Thymus (tissue), 14 donors: Measurements from ENCODE around the gene ATAD5. TPM values are rescaled to one million over a fixed set of nuclear protein-coding genes. Genes with fewer than 3 reads are reported as not detected.
A peak's percentile ranks its signal among the peaks of the same experiment; 100 is the strongest.

ENCODE experiments used
- DNase-seq, 9 donors: peaks; one replicate each; pipeline ENCODE4 v3.0.0-alpha.2; 2013; ENCODE audit warnings: low spot score in 9 of 9, low read depth in 6 of 9, missing footprints in 1 of 9
- H3K27ac ChIP-seq, 2 donors: one replicate each; pipeline ENCODE4 v1.5.1; 2013; ENCODE audit warnings: control low read depth in 1 of 2, low read depth in 1 of 2, low read length in 1 of 2, mild to moderate bottlenecking in 1 of 2, moderate library complexity in 1 of 2
- H3K27me3 ChIP-seq, 2 donors: one replicate each; pipeline ENCODE4 v1.5.1; 2013; ENCODE audit warnings: low read length in 1 of 2; ENCODE audit not compliant: control insufficient read depth in 2 of 2, insufficient read depth in 1 of 2
- H3K36me3 ChIP-seq, 2 donors: one replicate each; pipeline ENCODE4 v1.5.1; 2013; ENCODE audit warnings: low read length in 1 of 2, mild to moderate bottlenecking in 1 of 2, moderate library complexity in 1 of 2; ENCODE audit not compliant: control insufficient read depth in 2 of 2, insufficient read depth in 2 of 2
- H3K4me1 ChIP-seq, 2 donors: one replicate each; pipeline ENCODE4 v1.5.1; 2013; ENCODE audit warnings: low read length in 2 of 2; ENCODE audit not compliant: control insufficient read depth in 2 of 2, insufficient read depth in 2 of 2
- H3K4me3 ChIP-seq, 2 donors: one replicate each; pipeline ENCODE4 v1.5.1; 2013; ENCODE audit warnings: low read length in 2 of 2, control low read depth in 1 of 2, mild to moderate bottlenecking in 1 of 2
- H3K9me3 ChIP-seq, 2 donors: one replicate each; pipeline ENCODE4 v1.5.1; 2013; ENCODE audit warnings: low read length in 1 of 2, mild to moderate bottlenecking in 1 of 2; ENCODE audit not compliant: control insufficient read depth in 2 of 2, insufficient read depth in 1 of 2
- WGBS: extraction: QIAGEN DNeasy Blood & Tissue Kit; methylation state at CpG from one replicate; pipeline ENCODE4 v1.1.7; 2013; 5-methylcytosine and 5-hydroxymethylcytosine counted together
- long read RNA-seq, 10 donors: transcript quantifications; one replicate each; lab custom pipeline, GENCODE V29; 2026
- polyA plus RNA-seq: library from polyadenylated mRNA; stranded (reverse); fragments of 200-250 nt; gene quantifications from one replicate; pipeline ENCODE4 v1.2.3, GENCODE V29; 2013
- total RNA-seq: library from RNA; stranded (reverse); fragments of 120-200 nt; gene quantifications from one replicate; pipeline ENCODE4 v1.2.4, GENCODE V29; 2013
- donor health status: healthy.

ATAD5 gene, protein sequence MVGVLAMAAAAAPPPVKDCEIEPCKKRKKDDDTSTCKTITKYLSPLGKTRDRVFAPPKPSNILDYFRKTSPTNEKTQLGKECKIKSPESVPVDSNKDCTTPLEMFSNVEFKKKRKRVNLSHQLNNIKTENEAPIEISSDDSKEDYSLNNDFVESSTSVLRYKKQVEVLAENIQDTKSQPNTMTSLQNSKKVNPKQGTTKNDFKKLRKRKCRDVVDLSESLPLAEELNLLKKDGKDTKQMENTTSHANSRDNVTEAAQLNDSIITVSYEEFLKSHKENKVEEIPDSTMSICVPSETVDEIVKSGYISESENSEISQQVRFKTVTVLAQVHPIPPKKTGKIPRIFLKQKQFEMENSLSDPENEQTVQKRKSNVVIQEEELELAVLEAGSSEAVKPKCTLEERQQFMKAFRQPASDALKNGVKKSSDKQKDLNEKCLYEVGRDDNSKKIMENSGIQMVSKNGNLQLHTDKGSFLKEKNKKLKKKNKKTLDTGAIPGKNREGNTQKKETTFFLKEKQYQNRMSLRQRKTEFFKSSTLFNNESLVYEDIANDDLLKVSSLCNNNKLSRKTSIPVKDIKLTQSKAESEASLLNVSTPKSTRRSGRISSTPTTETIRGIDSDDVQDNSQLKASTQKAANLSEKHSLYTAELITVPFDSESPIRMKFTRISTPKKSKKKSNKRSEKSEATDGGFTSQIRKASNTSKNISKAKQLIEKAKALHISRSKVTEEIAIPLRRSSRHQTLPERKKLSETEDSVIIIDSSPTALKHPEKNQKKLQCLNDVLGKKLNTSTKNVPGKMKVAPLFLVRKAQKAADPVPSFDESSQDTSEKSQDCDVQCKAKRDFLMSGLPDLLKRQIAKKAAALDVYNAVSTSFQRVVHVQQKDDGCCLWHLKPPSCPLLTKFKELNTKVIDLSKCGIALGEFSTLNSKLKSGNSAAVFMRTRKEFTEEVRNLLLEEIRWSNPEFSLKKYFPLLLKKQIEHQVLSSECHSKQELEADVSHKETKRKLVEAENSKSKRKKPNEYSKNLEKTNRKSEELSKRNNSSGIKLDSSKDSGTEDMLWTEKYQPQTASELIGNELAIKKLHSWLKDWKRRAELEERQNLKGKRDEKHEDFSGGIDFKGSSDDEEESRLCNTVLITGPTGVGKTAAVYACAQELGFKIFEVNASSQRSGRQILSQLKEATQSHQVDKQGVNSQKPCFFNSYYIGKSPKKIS (N-terminal part only)
- total RNA-seq (9.3 TPM), polyA plus RNA-seq (1.1 TPM)
- long read RNA-seq, donor 1 = 0 reads
- long read RNA-seq, donor 2 = 0 reads
- long read RNA-seq, donor 3 = 0 reads
- long read RNA-seq, donor 4 = 0 reads
- long read RNA-seq, donor 5, partial matches to known transcripts = 5 of 23 reads
- long read RNA-seq, donor 5, other reads (novel, unspliced or antisense) = 18 of 23 reads
- long read RNA-seq, donor 6, partial matches to known transcripts = 0 of 7 reads
- long read RNA-seq, donor 6, other reads (novel, unspliced or antisense) = 7 of 7 reads
- long read RNA-seq, donor 7, partial matches to known transcripts = 10 of 10 reads
- long read RNA-seq, donor 7, other reads (novel, unspliced or antisense) = 0 of 10 reads
- long read RNA-seq, donor 8 = 0 reads
- long read RNA-seq, donor 9 = 0 reads
- long read RNA-seq, donor 10 = 0 reads

DNA sequence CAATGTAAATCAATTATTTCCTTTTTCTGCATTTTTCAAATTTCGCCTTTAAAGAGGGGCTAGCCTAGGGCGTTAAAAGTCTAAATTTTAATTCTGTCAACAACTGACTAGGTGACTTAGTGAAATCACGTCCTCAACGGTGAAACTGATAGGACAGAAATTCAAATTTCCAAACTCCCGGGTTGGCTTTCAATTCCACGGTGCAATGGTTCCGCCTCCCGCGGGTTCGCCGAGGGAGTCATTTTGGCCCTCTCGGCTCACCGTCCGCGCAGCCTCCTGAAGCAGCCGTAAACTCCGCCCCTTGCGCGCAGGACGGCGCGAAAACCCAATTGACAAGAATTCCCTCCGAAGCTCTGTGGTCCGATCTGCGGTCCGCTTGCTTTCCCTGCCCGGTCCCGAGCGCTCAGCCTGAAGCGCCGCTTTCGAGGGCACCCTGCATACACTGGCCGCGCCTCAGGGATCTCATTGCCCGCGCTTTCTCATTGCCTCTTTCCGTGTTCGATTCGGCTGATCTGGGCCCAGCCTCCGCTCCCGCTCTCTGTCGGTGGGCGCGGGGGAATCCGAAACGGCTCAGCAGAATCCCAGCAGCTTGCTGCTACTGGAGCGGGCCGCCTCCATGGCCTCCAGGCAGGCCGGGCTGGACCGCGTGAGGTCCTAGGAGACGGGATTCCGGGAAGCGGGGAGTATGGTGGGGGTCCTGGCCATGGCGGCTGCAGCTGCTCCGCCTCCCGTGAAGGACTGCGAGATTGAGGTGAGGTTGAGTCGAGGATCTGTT, at the start of gene ATAD5:
ATAD5 (plus strand) TSS at position 304 of the 775 bp plus-strand sequence; CDS start at position 686, 382 bp downstream.
- Histone ChIP-seq H3K27ac (peak within 1 kb of the TSS; percentile 27 to 61), H3K4me1 (peaks cover 8 to 12% of the 10 kb centered on the region in 2 donors), H3K9me3 (no peaks in the 10 kb centered on the region), H3K36me3 (peaks cover 0 to under 1% of the 10 kb centered on the region in 2 donors), H3K27me3 (no peaks in the 10 kb centered on the region), H3K4me3 (peak within 1 kb of the TSS; percentile 76 to 93)
- under 1% methylated on average over 59 of the region's 59 CpGs for WGBS
- peak; percentile 77 to 95 (median 85) for DNase-seq

DNA sequence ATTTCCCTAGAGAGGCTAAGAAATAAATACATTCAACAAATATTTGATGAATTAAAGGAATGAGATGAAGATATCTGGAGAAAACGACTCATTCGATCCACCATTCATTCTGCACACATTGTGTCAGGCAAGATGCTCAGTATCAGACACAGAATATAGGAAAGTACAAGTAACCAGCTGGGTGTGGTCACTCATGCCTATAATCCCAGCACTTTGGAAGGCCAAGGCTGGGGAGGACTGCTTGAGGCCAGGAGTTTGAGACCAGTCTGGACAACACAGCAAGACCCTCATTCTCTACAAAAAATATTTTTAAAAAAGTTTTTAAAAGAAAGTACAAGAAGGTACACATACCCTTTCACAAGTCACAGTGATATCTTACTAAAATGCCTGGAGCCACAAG, 49.6 kb upstream of the ATAD5 start:
- DNase-seq = no peak
- Histone ChIP-seq H3K4me1 (no peaks in the 10 kb centered on the region), H3K36me3 (peaks cover 27 to 64% of the 10 kb centered on the region in 2 donors), H3K4me3 (no peak overlapping the region), H3K27me3 (no peaks in the 10 kb centered on the region), H3K9me3 (no peaks in the 10 kb centered on the region), H3K27ac (no peak overlapping the region)
- 96% methylated on average over 2 of the region's 2 CpGs for WGBS

DNA sequence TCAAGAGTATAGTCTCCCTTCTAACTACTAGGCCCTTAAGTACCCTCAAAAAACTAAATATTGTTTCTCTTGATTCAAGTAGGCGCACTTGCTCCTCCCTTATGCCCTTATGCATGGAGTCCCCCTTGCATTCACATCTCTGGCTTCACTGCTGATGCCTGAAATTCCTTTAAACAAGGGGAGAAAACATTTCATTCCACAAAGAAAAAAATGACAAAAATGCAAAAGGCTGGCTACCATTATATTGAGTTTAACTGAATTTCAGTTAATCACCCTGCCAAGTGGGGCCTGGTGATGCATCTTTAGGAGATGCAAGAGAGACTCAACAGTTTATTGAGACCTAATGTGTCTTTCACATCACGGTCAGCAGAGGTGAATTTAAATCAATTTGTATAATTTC, 42.8 kb upstream of the ATAD5 start:
- H3K27ac ChIP-seq = no peak overlapping the region
- no peaks in the 10 kb centered on the region for H3K4me1 ChIP-seq
- no peaks in the 10 kb centered on the region for H3K27me3 ChIP-seq
- over 99% methylated on average over 2 of the region's 2 CpGs for WGBS
- H3K9me3 ChIP-seq = no peaks in the 10 kb centered on the region
- no peak for DNase-seq
- no peak overlapping the region for H3K4me3 ChIP-seq
- H3K36me3 ChIP-seq = peaks cover 40 to 87% of the 10 kb centered on the region in 2 donors

DNA sequence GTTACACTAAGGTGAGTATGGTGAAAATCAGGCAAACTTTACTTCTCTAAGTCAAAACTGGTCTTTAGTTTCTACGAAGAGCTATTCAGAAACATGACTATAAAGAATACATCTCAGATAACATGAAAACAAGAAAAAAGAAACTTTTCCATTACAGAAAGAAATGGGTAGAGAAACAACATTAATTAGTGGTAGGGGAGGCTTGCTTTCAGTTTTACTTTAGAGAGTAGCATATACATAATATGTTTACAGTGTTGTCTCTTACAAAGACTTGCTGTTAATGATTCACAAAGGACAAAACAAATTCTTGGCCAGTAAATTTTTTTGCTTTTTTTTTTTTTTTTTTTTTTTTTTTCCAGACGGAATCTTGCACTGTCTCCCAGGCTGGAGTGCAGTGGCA, 41.5 kb upstream of the ATAD5 start:
- over 99% methylated on average over 2 of the region's 2 CpGs for WGBS
- Histone ChIP-seq H3K27ac (no peak overlapping the region), H3K36me3 (peaks cover 39 to 81% of the 10 kb centered on the region in 2 donors), H3K9me3 (no peaks in the 10 kb centered on the region), H3K4me3 (no peak overlapping the region), H3K4me1 (no peaks in the 10 kb centered on the region), H3K27me3 (no peaks in the 10 kb centered on the region)
- no peak for DNase-seq

DNA sequence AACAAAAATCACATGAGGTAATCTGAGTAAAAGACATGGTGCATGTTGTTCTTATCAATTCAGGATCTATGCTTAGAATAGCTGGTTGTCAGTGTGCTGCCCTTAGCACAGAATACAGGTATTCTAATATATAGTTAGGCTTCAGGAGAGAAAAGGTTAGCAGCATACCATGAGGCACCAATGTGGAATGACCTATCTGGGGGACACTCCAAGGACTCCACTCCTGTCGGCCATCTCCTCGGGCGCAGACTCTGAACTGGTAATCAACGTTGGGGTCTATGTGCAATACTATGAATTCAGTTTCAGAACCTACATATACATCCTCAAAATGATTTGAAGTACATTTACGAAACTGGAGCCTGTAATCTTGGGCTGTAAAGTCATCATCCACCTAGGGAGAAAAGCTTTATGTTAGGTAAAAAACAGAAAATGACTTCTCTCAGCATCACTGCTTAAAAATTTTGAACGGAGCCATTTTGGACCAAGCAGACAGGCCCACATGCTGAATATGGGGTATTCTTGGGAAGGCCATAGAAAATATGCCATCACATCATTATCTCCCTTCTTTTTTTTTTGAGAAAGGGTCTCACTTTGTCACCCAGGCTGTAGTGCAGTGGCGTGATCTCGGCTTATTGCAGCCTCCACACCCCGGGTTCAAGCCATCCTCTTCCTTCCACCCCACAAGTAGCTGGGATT, 38.3 kb upstream of the ATAD5 start:
- Histone ChIP-seq H3K4me1 (no peaks in the 10 kb centered on the region), H3K27ac (no peak overlapping the region), H3K27me3 (no peaks in the 10 kb centered on the region), H3K4me3 (no peak overlapping the region), H3K36me3 (peaks cover 40 to 74% of the 10 kb centered on the region in 2 donors), H3K9me3 (no peaks in the 10 kb centered on the region)
- WGBS = 98% methylated on average over 9 of the region's 9 CpGs
- DNase-seq = no peak

DNA sequence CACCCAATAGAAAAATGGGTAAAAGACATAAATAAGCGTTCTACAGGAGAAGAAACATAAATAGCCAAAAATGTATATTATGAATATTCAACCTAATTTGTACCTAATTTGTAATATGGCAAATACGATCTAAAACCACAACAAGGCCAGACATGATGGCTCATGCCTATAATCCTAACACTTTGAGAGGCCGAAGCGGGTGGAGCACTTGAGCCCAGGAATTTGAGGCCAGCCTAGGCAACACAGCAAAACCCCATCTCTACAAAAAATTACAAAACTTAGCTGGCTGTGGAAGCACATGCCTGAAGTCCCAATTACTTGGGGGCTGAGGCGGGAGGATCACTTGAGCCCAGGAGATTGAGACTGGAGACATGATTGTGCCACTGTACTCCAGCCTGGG, 37.4 kb upstream of the ATAD5 start:
- H3K36me3 ChIP-seq = peaks cover 43 to 70% of the 10 kb centered on the region in 2 donors
- H3K27me3 ChIP-seq = no peaks in the 10 kb centered on the region
- 96% methylated on average over 5 of the region's 5 CpGs for WGBS
- H3K4me3 ChIP-seq = no peak overlapping the region
- no peak for DNase-seq
- H3K9me3 ChIP-seq = no peaks in the 10 kb centered on the region
- no peaks in the 10 kb centered on the region for H3K4me1 ChIP-seq
- H3K27ac ChIP-seq = no peak overlapping the region

DNA sequence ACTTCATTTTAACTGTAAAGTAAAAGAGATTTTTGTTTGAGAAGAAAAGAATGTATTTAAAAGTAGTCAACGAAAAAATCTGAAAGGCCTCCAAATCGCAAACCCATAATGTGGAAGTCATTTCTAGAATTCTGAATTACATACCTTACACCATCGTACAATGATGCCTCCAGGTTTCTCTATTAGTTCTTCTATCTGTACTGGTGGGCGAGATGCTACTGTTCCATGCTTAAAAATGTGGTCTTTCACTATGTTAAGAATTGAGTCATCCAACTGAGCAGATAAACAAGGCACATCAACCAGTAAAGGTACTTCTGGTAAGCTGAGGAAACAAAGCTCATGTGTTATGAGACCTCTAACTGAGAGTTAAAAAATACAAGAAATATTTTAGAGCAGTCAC, 35.8 kb upstream of the ATAD5 start:
- Histone ChIP-seq H3K9me3 (no peaks in the 10 kb centered on the region), H3K36me3 (peaks cover 47 to 66% of the 10 kb centered on the region in 2 donors), H3K27me3 (no peaks in the 10 kb centered on the region), H3K27ac (no peak overlapping the region), H3K4me1 (no peaks in the 10 kb centered on the region), H3K4me3 (no peak overlapping the region)
- no peak for DNase-seq
- 94% methylated on average over 4 of the region's 4 CpGs for WGBS
